Small intestine (tissue), 16 donors: ENCODE data around the gene PAH. TPM values are rescaled to one million over a fixed set of nuclear protein-coding genes. Genes with fewer than 3 reads are reported as not detected.

Experiments used
- DNase-seq, 2 donors: peaks; one replicate each; pipeline versions ENCODE4 v3.0.0 to v3.0.0-alpha.2; 2013
- FAIRE-seq: peaks from 2 replicates; lab custom pipeline; 2012; peaks lifted over from hg19 to GRCh38; lab: Jason Lieb, UNC
- H3K27ac ChIP-seq, 3 donors: one replicate each; pipeline ENCODE4 v1.5.1; 2013; ENCODE audit warnings: low read length in 2 of 3, mild to moderate bottlenecking in 2 of 3, control low read depth in 1 of 3, inconsistent platforms in 1 of 3, low read depth in 1 of 3, moderate library complexity in 1 of 3
- H3K27me3 ChIP-seq, 3 donors: one replicate each; pipeline ENCODE4 v1.6.1; 2013; ENCODE audit warnings: low read length in 3 of 3, inconsistent platforms in 1 of 3; ENCODE audit not compliant: control insufficient read depth in 3 of 3, insufficient read depth in 3 of 3
- H3K36me3 ChIP-seq, 3 donors: one replicate each; pipeline ENCODE4 v1.6.1; 2013; ENCODE audit warnings: low read length in 3 of 3, inconsistent platforms in 1 of 3, low read depth in 1 of 3, mild to moderate bottlenecking in 1 of 3, moderate library complexity in 1 of 3; ENCODE audit not compliant: control insufficient read depth in 3 of 3, insufficient read depth in 2 of 3
- H3K4me1 ChIP-seq, 3 donors: one replicate each; pipeline ENCODE4 v1.6.1; 2013; ENCODE audit warnings: low read length in 2 of 3, inconsistent platforms in 1 of 3, low read depth in 1 of 3, mild to moderate bottlenecking in 1 of 3, moderate library complexity in 1 of 3; ENCODE audit not compliant: control insufficient read depth in 3 of 3, insufficient read depth in 2 of 3
- H3K4me3 ChIP-seq, 3 donors: one replicate each; pipeline ENCODE4 v1.5.1; 2013; ENCODE audit warnings: low read length in 3 of 3, control low read depth in 1 of 3, inconsistent platforms in 1 of 3, low read depth in 1 of 3, mild to moderate bottlenecking in 1 of 3, moderate library complexity in 1 of 3
- H3K9me3 ChIP-seq, 2 donors: one replicate each; pipeline ENCODE4 v1.6.1; 2013; ENCODE audit warnings: low read depth in 1 of 2, low read length in 1 of 2; ENCODE audit not compliant: control insufficient read depth in 2 of 2, insufficient read depth in 1 of 2
- WGBS, 3 donors: extraction: QIAGEN DNeasy Blood & Tissue Kit; methylation state at CpG; one replicate each; pipeline ENCODE4 v1.1.7; 2013; 5-methylcytosine and 5-hydroxymethylcytosine counted together
- long read RNA-seq, 10 donors: transcript quantifications; one replicate each; lab custom pipeline, GENCODE V29; 2026
- polyA plus RNA-seq, 4 donors: library from polyadenylated mRNA; stranded (reverse) in 3 of 4; unstranded in 1 of 4; fragments of 200-250 nt in 3 of 4; fragments of 120-200 nt in 1 of 4; gene quantifications; one replicate each; pipeline versions ENCODE4 v1.2.1 to v1.2.3, GENCODE V29; 2013
- donor health status: healthy with polysubstance abuse.
- donor health status: control.
- donor health status: control.
- donor health status: Bipolar disorder and iron deficiency.
- donor health status: healthy.

Gene PAH
- polyA plus RNA-seq = 100 to 1,000 TPM in 1 of 4 donors, not detected in 3; 182 TPM
- long read RNA-seq, donor 1, full-length matches to known transcripts = 49 of 69 reads
- long read RNA-seq, donor 1, partial matches to known transcripts = 20 of 69 reads
- long read RNA-seq, donor 1, other reads (novel, unspliced or antisense) = 0 of 69 reads
- long read RNA-seq, donor 2, full-length matches to known transcripts = 3 of 3 reads
- long read RNA-seq, donor 2, partial matches to known transcripts = 0 of 3 reads
- long read RNA-seq, donor 2, other reads (novel, unspliced or antisense) = 0 of 3 reads
- long read RNA-seq, donor 3, full-length matches to known transcripts = 9 of 9 reads
- long read RNA-seq, donor 3, partial matches to known transcripts = 0 of 9 reads
- long read RNA-seq, donor 3, other reads (novel, unspliced or antisense) = 0 of 9 reads
- long read RNA-seq, donor 4 = 0 reads
- long read RNA-seq, donor 5, full-length matches to known transcripts = 3 of 3 reads
- long read RNA-seq, donor 5, partial matches to known transcripts = 0 of 3 reads
- long read RNA-seq, donor 5, other reads (novel, unspliced or antisense) = 0 of 3 reads
- long read RNA-seq, donor 6, full-length matches to known transcripts = 13 of 13 reads
- long read RNA-seq, donor 6, partial matches to known transcripts = 0 of 13 reads
- long read RNA-seq, donor 6, other reads (novel, unspliced or antisense) = 0 of 13 reads
- long read RNA-seq, donor 7 = 0 reads
- long read RNA-seq, donor 8 = 0 reads
- long read RNA-seq, donor 9, full-length matches to known transcripts = 4 of 4 reads
- long read RNA-seq, donor 9, partial matches to known transcripts = 0 of 4 reads
- long read RNA-seq, donor 9, other reads (novel, unspliced or antisense) = 0 of 4 reads
- long read RNA-seq, donor 10 = 0 reads

DNA sequence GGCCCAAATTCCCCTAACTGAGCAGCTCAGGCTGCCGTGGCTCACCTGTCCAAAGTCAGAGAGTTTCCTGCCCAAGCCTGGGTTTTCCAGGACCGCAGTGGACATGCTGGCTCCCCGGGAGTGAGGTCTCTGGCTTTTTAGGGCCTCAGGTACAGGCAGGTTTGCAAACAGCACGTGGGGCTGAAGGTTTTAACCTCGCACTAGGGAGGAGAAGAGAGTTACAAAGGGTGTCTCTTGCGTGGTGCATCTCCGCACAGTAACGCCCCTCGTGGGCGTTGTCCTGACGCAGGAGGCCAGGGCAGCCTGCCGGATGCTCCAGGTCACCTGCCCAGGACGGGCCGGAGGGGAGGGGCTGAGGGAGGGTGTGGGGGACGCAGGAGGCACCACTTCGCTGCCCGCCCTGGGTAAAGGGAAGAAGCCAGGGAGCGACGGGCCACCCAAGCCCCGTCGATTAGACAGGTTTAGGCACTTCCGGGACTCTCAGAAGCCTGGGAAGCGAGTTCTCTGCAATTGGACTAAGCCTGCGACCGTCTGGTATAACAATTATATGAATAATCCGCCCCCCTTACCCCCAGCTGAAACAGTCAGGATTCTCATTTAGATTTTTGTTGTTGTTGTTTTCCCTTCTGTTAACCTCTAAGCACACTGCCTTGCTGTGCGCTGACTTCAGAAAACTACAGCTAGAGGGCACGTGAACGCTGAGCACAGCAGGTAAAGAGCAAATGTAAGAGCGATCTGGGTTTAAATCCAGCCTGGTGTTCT is at the start of gene PAH:
Gene PAH, minus strand, starts transcription at position 219 of the 762 bp plus-strand sequence. Its CDS starts 114 bp downstream, at position 105.
- H3K27ac ChIP-seq = peak within 1 kb of the TSS in 1 of 3 donors; percentile 79

DNA sequence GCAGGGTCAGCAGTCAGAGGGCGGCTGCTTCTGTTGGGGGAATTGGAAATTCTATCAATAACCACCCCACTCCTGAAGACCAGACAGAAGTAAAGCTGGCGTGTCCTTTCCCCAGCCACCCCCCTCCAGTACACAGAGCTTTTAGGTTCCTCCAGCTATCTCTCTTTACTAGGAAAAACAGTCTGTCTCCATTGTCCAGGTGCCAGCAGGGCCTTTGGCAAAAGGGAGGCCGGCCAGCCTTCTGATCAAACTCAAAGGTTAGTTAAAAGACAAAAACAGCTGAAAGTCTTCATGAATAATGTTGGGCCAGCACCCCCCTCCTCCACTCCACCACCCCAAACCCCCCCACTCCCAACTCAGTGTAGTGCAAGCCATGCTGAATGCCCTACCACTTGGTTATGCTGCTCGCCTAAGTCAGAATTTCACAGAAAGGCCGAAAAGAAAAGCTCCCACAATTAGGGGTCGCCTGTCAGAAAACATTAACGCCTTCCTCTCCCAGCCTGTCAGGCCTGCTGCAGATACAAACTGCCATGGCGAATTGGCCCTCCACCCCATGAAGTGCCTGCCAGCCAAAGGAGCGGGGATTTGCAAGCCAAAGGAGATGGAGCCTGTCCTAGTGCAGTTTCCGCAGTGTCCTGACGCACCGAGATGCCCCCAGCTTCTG is 49.3 kb upstream of the PAH start:
- peaks cover 0 to 7% of the 10 kb centered on the region in 2 donors for H3K9me3 ChIP-seq
- FAIRE-seq = no peak
- H3K36me3 ChIP-seq = no peaks in the 10 kb centered on the region
- no peak overlapping the region for H3K27ac ChIP-seq
- 16 to 36% (median 30%) methylated on average over 12 of the region's 12 CpGs for WGBS, 3 donors
- peaks cover 4 to 78% (median 33%) of the 10 kb centered on the region in 3 donors for H3K27me3 ChIP-seq
- H3K4me3 ChIP-seq = no peak overlapping the region
- DNase-seq = no peak
- peaks cover 0 to 13% (median 0%) of the 10 kb centered on the region in 3 donors for H3K4me1 ChIP-seq

More for the DNA sequence above, at the start of gene PAH:
- H3K9me3 ChIP-seq = no peaks in the 10 kb centered on the region
- H3K4me3 ChIP-seq = peak within 1 kb of the TSS in 1 of 3 donors; percentile 46
- WGBS, 3 donors = 10 to 13% (median 13%) methylated on average over 28 to 30 of the region's 30 CpGs
- H3K4me1 ChIP-seq = peaks cover 0 to 31% (median 0%) of the 10 kb centered on the region in 3 donors
- no peaks in the 10 kb centered on the region for H3K36me3 ChIP-seq
- DNase-seq (peak; percentile 20 to 92), FAIRE-seq (no peak)
- H3K27me3 ChIP-seq = peaks cover 0 to 5% (median 0%) of the 10 kb centered on the region in 3 donors

DNA sequence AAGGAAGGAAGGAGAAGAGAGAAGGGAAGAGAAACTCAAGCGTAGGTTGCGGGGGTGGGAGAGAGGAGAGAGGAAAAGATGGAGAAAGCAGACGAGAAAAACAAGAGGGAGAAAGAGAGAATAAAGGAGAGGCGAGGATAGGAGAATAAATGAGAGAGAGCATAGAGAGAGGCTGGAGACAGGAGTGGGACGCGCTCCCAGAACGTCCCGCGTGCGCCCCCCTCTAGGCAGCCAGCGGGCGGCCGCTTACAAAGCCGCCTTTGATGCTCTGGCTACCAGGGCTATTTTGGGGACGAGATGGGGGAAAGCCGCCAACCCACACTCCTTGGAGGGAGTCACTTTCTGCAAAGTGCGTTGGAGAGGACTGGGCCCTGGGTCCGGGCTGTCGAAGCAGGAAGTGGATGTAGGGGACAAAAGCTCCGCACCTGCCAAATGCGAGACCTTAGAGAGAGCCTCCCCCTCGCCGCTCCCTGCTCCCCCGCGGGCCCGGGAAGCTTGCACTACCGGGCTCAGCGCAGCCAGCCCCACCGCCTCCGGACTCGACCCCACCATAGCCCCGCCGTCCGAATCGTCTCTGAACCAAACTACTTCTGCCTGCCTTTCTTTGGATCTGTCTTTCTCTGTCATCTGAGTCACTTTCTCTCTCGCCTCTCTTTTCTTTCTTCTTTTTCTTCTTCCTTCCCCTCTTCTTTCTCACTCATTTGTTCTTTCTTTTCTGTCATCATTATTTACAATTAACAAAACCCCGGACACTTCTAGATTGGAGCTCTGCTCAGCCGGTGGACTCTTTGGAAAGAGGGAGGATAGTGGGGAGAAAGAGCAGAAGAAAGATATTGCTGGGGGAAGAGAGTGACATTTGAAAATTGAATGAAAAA is 48.5 kb upstream of the PAH start:
- H3K27me3 ChIP-seq = peaks cover 6 to 81% (median 35%) of the 10 kb centered on the region in 3 donors
- H3K4me1 ChIP-seq = peaks cover 0 to 13% (median 0%) of the 10 kb centered on the region in 3 donors
- WGBS, 3 donors = 4 to 10% (median 7%) methylated on average over 37 to 38 of the region's 38 CpGs
- no peaks in the 10 kb centered on the region for H3K36me3 ChIP-seq
- H3K27ac ChIP-seq = no peak overlapping the region
- peaks cover 0 to 7% of the 10 kb centered on the region in 2 donors for H3K9me3 ChIP-seq
- FAIRE-seq = no peak
- H3K4me3 ChIP-seq = peak overlapping the region in 1 of 3 donors; percentile 3
- no peak for DNase-seq

DNA sequence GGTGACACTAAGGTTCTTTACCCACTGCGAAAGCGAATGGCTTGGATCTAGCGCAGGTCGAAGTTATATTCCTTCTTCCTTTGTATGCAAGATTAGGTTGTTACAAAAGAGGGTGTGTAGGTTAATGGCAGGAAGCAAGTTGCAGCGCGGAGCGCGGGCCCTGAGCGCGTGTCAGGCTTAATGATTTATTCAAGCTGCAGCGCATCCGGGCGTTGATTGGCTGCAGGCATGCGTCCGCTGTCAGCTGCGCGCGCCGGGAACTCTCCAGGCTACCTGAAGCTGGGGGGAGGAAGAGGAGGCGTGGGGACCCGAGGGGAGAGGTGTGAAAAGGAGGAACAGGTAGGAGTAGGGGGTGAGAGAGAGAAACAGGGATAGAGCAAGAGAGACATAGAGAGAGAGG is 47.8 kb upstream of the PAH start:
- no peaks in the 10 kb centered on the region for H3K36me3 ChIP-seq
- H3K27ac ChIP-seq = no peak overlapping the region
- peaks cover 6 to 87% (median 35%) of the 10 kb centered on the region in 3 donors for H3K27me3 ChIP-seq
- peak overlapping the region in 1 of 3 donors; percentile 3 for H3K4me3 ChIP-seq
- FAIRE-seq = no peak
- WGBS, 3 donors = 2 to 4% (median 3%) methylated on average over 21 of the region's 21 CpGs
- H3K9me3 ChIP-seq = peaks cover 0 to 7% of the 10 kb centered on the region in 2 donors
- DNase-seq = peak; percentile 43 to 85
- peaks cover 0 to 13% (median 0%) of the 10 kb centered on the region in 3 donors for H3K4me1 ChIP-seq

DNA sequence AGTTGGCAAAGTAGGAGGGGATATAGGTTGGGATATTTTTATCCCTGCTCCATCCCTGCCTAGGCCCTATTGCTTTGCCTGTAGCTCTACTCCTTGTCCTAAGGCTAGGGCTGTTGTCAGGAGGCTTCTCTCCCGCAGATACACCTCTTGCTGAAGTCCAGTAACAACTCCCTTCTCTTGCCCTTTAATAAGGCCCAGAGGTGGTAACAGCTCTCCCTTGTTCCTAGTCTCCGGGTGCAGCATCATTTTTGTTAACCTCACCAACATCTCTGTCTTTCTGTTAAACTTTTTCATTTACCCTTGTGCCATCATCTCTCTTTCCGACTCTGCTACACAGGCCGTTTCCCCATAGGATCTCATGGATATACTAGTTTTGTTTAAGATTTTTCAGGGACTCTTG is 46.8 kb upstream of the PAH start:
- Histone ChIP-seq H3K9me3 (peaks cover 0 to 7% of the 10 kb centered on the region in 2 donors), H3K4me3 (no peak overlapping the region), H3K36me3 (no peaks in the 10 kb centered on the region), H3K27ac (no peak overlapping the region), H3K27me3 (peaks cover 6 to 91% (median 43%) of the 10 kb centered on the region in 3 donors), H3K4me1 (peaks cover 0 to 13% (median 0%) of the 10 kb centered on the region in 3 donors)
- DNase-seq (no peak), FAIRE-seq (no peak)
- WGBS, 3 donors = 47 to 54% (median 47%) methylated on average over 4 of the region's 4 CpGs

DNA sequence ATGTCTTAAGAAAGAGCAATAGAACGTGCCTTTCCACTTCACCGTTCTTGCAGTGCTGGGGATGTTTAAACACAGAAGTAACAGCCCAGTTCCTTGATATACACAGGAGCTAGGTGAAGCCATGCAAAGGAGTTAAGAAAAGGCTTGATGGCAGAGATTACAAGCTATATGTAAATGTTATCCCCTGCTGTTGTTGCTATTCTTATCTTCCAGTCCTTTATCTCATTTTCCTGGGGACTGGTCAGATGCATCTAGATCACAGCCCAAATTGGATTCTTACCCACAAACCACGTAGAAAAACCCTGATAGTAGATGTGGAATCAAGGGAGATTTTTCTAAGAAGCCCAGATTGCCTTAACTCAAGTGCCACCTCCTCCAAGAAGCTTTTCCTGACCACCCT is 45.9 kb upstream of the PAH start:
- DNase-seq (no peak), FAIRE-seq (no peak)
- H3K4me3 ChIP-seq = no peak overlapping the region
- peaks cover 0 to 13% (median 0%) of the 10 kb centered on the region in 3 donors for H3K4me1 ChIP-seq
- peaks cover 0 to 7% of the 10 kb centered on the region in 2 donors for H3K9me3 ChIP-seq
- no peaks in the 10 kb centered on the region for H3K36me3 ChIP-seq
- peaks cover 8 to 95% (median 45%) of the 10 kb centered on the region in 3 donors for H3K27me3 ChIP-seq
- H3K27ac ChIP-seq = no peak overlapping the region
- 5 to 11% (median 7%) methylated on average over 3 of the region's 3 CpGs for WGBS, 3 donors

DNA sequence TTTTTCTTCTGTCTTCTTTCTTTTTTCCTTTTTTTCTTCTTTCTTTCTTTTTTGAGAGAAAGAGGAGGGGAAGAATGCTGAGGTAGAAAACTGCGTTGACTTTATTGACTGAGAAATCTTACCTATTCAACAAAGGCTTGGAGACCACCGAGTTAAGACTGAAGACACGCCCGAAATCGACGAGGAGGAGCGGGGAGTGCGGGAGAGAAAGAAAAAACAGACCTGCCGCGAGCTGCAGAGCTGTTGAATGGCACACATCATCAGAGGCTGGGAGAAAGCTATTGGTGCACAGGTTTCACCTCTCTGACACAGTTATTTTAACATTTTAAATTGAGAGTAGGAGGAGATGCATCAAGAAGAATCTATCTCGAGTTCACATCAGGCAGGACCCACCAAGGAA is 45.5 kb upstream of the PAH start:
- 3 to 14% (median 9%) methylated on average over 11 of the region's 11 CpGs for WGBS, 3 donors
- no peaks in the 10 kb centered on the region for H3K36me3 ChIP-seq
- no peak overlapping the region for H3K27ac ChIP-seq
- no peak for FAIRE-seq
- DNase-seq = no peak
- peaks cover 0 to 16% (median 0%) of the 10 kb centered on the region in 3 donors for H3K4me1 ChIP-seq
- H3K9me3 ChIP-seq = peaks cover 0 to 7% of the 10 kb centered on the region in 2 donors
- H3K27me3 ChIP-seq = peaks cover 13 to 95% (median 49%) of the 10 kb centered on the region in 3 donors
- no peak overlapping the region for H3K4me3 ChIP-seq
